ENCODE measurements around the gene SYT2.
"Not testable (repeated sequence)": the region's sequence is repeated elsewhere in the genome, so short reads cannot be mapped to it uniquely, and the experiment has no call there.

The SYT2 gene

GRCh38 chr1:202542415-202542814 lies 167.8 kb downstream of the SYT2 start:
- peaks cover 20% of the 10 kb centered on the region for H3K4me1 ChIP-seq (ENCODE audit: control insufficient read depth, insufficient read depth, low read length)
- not testable (repeated sequence) for H3K27me3 ChIP-seq (ENCODE audit: control insufficient read depth, insufficient read depth, low read length); H3K36me3 ChIP-seq (ENCODE audit: control insufficient read depth, insufficient read depth, low read length); H3K9ac ChIP-seq (ENCODE audit: low read depth, low read length); H3K27ac ChIP-seq (ENCODE audit: low read depth, low read length); H3K4me3 ChIP-seq (ENCODE audit: low read depth, low read length); H3K9me3 ChIP-seq (ENCODE audit: control insufficient read depth, insufficient read depth, low read length)

GRCh38 chr1:202540858-202541257 lies 169.4 kb downstream of the SYT2 start:
- H3K27me3 ChIP-seq (ENCODE audit: control insufficient read depth, insufficient read depth, low read length); H3K27ac ChIP-seq (ENCODE audit: low read depth, low read length); H3K9me3 ChIP-seq (ENCODE audit: control insufficient read depth, insufficient read depth, low read length); H3K4me3 ChIP-seq (ENCODE audit: low read depth, low read length); H3K9ac ChIP-seq (ENCODE audit: low read depth, low read length); H3K36me3 ChIP-seq (ENCODE audit: control insufficient read depth, insufficient read depth, low read length): not testable (repeated sequence)
- H3K4me1 ChIP-seq (ENCODE audit: control insufficient read depth, insufficient read depth, low read length): peaks cover 20% of the 10 kb centered on the region

Data from HUES48 (cell line).